ENCODE data around the gene RNF41.
A peak's percentile ranks its signal among the peaks of the same experiment; 100 is the strongest.

- TF ChIP-seq FOXJ3 (CRISPR knock-in tag; IDR thresholded peaks at IDR 0.05; ENCODE audit: borderline replicate concordance) (no peak), TP53 (CRISPR knock-in tag; IDR thresholded peaks at IDR 0.05) (no peak), SP1 (CRISPR knock-in tag; conservative IDR thresholded peaks at IDR 0.05) (no peak), CTCF (IDR thresholded peaks at IDR 0.05) (no peak), ZNF138 (CRISPR knock-in tag; conservative IDR thresholded peaks at IDR 0.05) (no peak), ZNF512 (CRISPR knock-in tag; IDR thresholded peaks at IDR 0.05; ENCODE audit: borderline replicate concordance) (no peak), MAX (CRISPR knock-in tag; IDR thresholded peaks at IDR 0.05) (0 out of 2 replicates have a peak, but pooled peaks have one; percentile 0), NR3C1 (CRISPR knock-in tag; conservative IDR thresholded peaks at IDR 0.05; ENCODE audit: low read depth) (no peak), CREB1 (CRISPR knock-in tag; IDR thresholded peaks at IDR 0.05) (no peak), NR1H2 (CRISPR knock-in tag; IDR thresholded peaks at IDR 0.05) (no peak), FOXP4 (CRISPR knock-in tag; IDR thresholded peaks at IDR 0.05) (no peak)
Observed at GRCh38 chr12:56221232-56221756, 428 bp downstream of the RNF41 start.

All from WTC11 (cell line).